Dermis microvascular lymphatic vessel endothelial cell (primary cell): ENCODE results near the gene SMARCC2. TPM values are rescaled to one million over a fixed set of nuclear protein-coding genes. Genes with fewer than 3 reads are reported as not detected.

Experiments
- DNase-seq, 2 donors: peaks; one replicate each; pipeline versions ENCODE4 v3.0.0 to v3.0.0-alpha.2; 2010; ENCODE audit warnings: low read depth in 2 of 2
- total RNA-seq: library from RNA; depleted of rRNA; stranded (reverse); fragments of >200 nt; gene quantifications from 2 replicates; pipeline ENCODE4 v1.2.1, GENCODE V29; 2014

Gene SMARCC2
- total RNA-seq, 1 donor from 2014 or later = 32.6 TPM

GRCh38 chr12:56212361-56212760 lies 23.1 kb upstream of the SMARCC2 start:
- no peak for DNase-seq

- DNase-seq = no peak
Measured at GRCh38 chr12:56208006-56208405, 18.7 kb upstream of the SMARCC2 start.

- DNase-seq = peak; percentile 41 to 70
Measured at GRCh38 chr12:56206452-56207166, 17.3 kb upstream of the SMARCC2 start.

GRCh38 chr12:56205445-56205844 lies 16.2 kb upstream of the SMARCC2 start:
- DNase-seq = peak in 1 of 2 donors; percentile 10

- DNase-seq = no peak
Measured at GRCh38 chr12:56204275-56204674, 15.0 kb upstream of the SMARCC2 start.

- no peak for DNase-seq
Measured at GRCh38 chr12:56202838-56203237, 13.6 kb upstream of the SMARCC2 start.

GRCh38 chr12:56202366-56202765 lies 13.1 kb upstream of the SMARCC2 start:
- DNase-seq = peak in 1 of 2 donors; percentile 20

- DNase-seq = peak in 1 of 2 donors; percentile 12
Measured at GRCh38 chr12:56198836-56199235, 9.6 kb upstream of the SMARCC2 start.

- DNase-seq = peak in 1 of 2 donors; percentile 89
Measured at GRCh38 chr12:56197921-56198635, 8.8 kb upstream of the SMARCC2 start.

- DNase-seq = peak in 1 of 2 donors; percentile 88
Measured at GRCh38 chr12:56196818-56197550, 7.7 kb upstream of the SMARCC2 start.

- peak; percentile 83 to 87 for DNase-seq
Measured at GRCh38 chr12:56193025-56193578, 3.8 kb upstream of the SMARCC2 start.

GRCh38 chr12:56192582-56192981 lies 3.3 kb upstream of the SMARCC2 start:
- no peak for DNase-seq

- DNase-seq = no peak
Measured at GRCh38 chr12:56190695-56191155, 1.4 kb upstream of the SMARCC2 start.

- DNase-seq = peak; percentile 75 to 84
Measured at GRCh38 chr12:56189918-56190694, 823 bp upstream of the SMARCC2 start.

GRCh38 chr12:56188778-56189098 lies 545 bp downstream of the SMARCC2 start:
- no peak for DNase-seq

GRCh38 chr12:56188131-56188777 lies 1.0 kb downstream of the SMARCC2 start:
- no peak for DNase-seq

GRCh38 chr12:56186957-56187356 lies 2.3 kb downstream of the SMARCC2 start:
- DNase-seq = no peak

- no peak for DNase-seq
Measured at GRCh38 chr12:56178347-56178746, 10.9 kb downstream of the SMARCC2 start.

- DNase-seq = no peak
Measured at GRCh38 chr12:56172839-56173238, 16.4 kb downstream of the SMARCC2 start.

GRCh38 chr12:56169229-56169759 lies 20.0 kb downstream of the SMARCC2 start:
- DNase-seq = no peak
